Dendritic cell treated with granulocyte-macrophage colony-stimulating factor and Interleukin-4, amounts not matched to agents 40 ng/mL and 50 ng/mL, for 4 days (primary cell): ENCODE data around the gene NDUFS2.
A peak's percentile ranks its signal among the peaks of the same experiment; 100 is the strongest.

Experiments used
- H3K27ac Mint-ChIP-seq: one replicate; pipeline ENCODE4 v1.8.0; 2022; ENCODE audit warnings: mild to moderate bottlenecking, mixed read lengths
- H3K27me3 Mint-ChIP-seq: one replicate; pipeline ENCODE4 v1.8.0; 2022; ENCODE audit warnings: mild to moderate bottlenecking, mixed read lengths
- H3K36me3 Mint-ChIP-seq: one replicate; pipeline ENCODE4 v1.8.0; 2022; ENCODE audit warnings: low read depth, mixed read lengths
- H3K4me1 Mint-ChIP-seq: one replicate; pipeline ENCODE4 v1.8.0; 2022; ENCODE audit warnings: low read depth, mixed read lengths
- H3K4me3 Mint-ChIP-seq: one replicate; pipeline ENCODE4 v1.8.0; 2022; ENCODE audit warnings: mild to moderate bottlenecking, moderate library complexity, mixed read lengths
- H3K9me3 Mint-ChIP-seq: one replicate; pipeline ENCODE4 v1.8.0; 2022; ENCODE audit warnings: mixed read lengths
- intact Hi-C: fragments of 100-400 bp; cut with micrococcal nuclease; formaldehyde crosslinking; loops from one replicate; pipeline ENCODE4 v1.15.0; 2022

The NDUFS2 gene

GRCh38 chr1:161177936-161178244 lies 24.3 kb upstream of the NDUFS2 start:
- peaks cover 48% of the 10 kb centered on the region for H3K4me1 Mint-ChIP-seq
- peaks cover 40% of the 10 kb centered on the region for H3K36me3 Mint-ChIP-seq
- no peaks in the 10 kb centered on the region for H3K27me3 Mint-ChIP-seq
- peak overlapping the region; percentile 99 for H3K4me3 Mint-ChIP-seq
- intact Hi-C loops, result no loop called here
- peak overlapping the region; percentile 91 for H3K27ac Mint-ChIP-seq
- H3K9me3 Mint-ChIP-seq, result no peaks in the 10 kb centered on the region

GRCh38 chr1:161179698-161180097 lies 22.5 kb upstream of the NDUFS2 start:
- Mint-ChIP-seq H3K4me1 (peaks cover 58% of the 10 kb centered on the region), H3K9me3 (no peaks in the 10 kb centered on the region), H3K27ac (no peak overlapping the region), H3K36me3 (peaks cover 22% of the 10 kb centered on the region), H3K4me3 (no peak overlapping the region), H3K27me3 (no peaks in the 10 kb centered on the region)
- intact Hi-C loops, result no loop called here

GRCh38 chr1:161180639-161181038 lies 21.5 kb upstream of the NDUFS2 start:
- Mint-ChIP-seq H3K9me3 (no peaks in the 10 kb centered on the region), H3K36me3 (peaks cover 13% of the 10 kb centered on the region), H3K4me3 (no peak overlapping the region), H3K27me3 (no peaks in the 10 kb centered on the region), H3K27ac (no peak overlapping the region), H3K4me1 (peaks cover 63% of the 10 kb centered on the region)
- intact Hi-C loops, result no loop called here

GRCh38 chr1:161182214-161182613 lies 20.0 kb upstream of the NDUFS2 start:
- H3K9me3 Mint-ChIP-seq, result no peaks in the 10 kb centered on the region
- intact Hi-C loops, result no loop called here
- H3K4me1 Mint-ChIP-seq, result peaks cover 67% of the 10 kb centered on the region
- no peaks in the 10 kb centered on the region for H3K27me3 Mint-ChIP-seq
- peak overlapping the region; percentile 17 for H3K4me3 Mint-ChIP-seq
- H3K27ac Mint-ChIP-seq, result peak overlapping the region; percentile 58
- peaks cover 3% of the 10 kb centered on the region for H3K36me3 Mint-ChIP-seq

DNA sequence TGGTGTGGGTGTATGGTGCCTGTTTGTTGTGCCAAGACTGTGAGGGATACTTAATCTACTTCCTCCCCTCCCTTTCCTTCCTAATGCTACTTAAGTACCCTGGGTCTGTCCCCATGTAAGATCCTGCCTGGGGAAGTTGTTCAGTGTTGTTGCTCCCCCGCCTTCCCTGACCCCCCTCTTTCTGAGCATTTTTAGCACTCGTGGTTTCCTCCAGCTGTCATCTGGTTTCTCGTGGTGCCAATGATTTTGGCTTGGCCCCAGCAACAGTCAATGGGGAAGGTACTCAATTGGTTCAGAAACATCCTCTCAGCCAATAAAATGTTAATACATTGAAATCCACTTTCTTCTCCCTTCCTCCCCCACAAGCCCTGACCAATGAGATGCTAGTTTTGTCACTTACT lies 16.9 kb upstream of the NDUFS2 start:
- Mint-ChIP-seq H3K9me3 (no peaks in the 10 kb centered on the region), H3K36me3 (no peaks in the 10 kb centered on the region), H3K4me1 (peaks cover 78% of the 10 kb centered on the region), H3K4me3 (peak overlapping the region; percentile 10), H3K27ac (peak overlapping the region; percentile 92), H3K27me3 (no peaks in the 10 kb centered on the region)
- intact Hi-C loops, result no loop called here

GRCh38 chr1:161185732-161186311 lies 16.3 kb upstream of the NDUFS2 start:
- Mint-ChIP-seq H3K9me3 (no peaks in the 10 kb centered on the region), H3K4me1 (peaks cover 72% of the 10 kb centered on the region), H3K27me3 (no peaks in the 10 kb centered on the region), H3K4me3 (no peak overlapping the region), H3K36me3 (no peaks in the 10 kb centered on the region), H3K27ac (peak overlapping the region; percentile 92)
- intact Hi-C loops, result no loop called here

DNA sequence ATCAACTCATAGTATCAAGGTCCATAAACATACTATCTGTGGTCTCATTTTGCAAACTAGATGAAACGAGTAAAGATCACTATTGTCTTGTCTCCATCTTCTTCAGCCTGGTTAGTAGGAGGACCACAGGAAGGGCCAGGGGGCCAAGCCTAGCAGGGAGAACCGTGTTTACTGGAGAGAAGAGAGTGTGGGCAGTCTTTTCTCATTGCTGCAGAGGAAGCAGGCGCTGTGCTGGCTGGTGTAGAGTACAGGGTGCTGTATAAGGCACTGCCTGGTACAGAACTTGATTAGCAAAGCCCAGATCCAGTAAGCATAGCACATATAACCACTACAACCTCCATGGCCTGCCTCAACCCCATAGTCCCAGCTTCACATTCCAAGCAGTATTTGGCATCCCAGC lies 14.9 kb upstream of the NDUFS2 start:
- Mint-ChIP-seq H3K27me3 (no peaks in the 10 kb centered on the region), H3K27ac (peak overlapping the region; percentile 92), H3K36me3 (no peaks in the 10 kb centered on the region), H3K9me3 (no peaks in the 10 kb centered on the region), H3K4me1 (peaks cover 73% of the 10 kb centered on the region), H3K4me3 (no peak overlapping the region)
- intact Hi-C loops, result no loop called here

DNA sequence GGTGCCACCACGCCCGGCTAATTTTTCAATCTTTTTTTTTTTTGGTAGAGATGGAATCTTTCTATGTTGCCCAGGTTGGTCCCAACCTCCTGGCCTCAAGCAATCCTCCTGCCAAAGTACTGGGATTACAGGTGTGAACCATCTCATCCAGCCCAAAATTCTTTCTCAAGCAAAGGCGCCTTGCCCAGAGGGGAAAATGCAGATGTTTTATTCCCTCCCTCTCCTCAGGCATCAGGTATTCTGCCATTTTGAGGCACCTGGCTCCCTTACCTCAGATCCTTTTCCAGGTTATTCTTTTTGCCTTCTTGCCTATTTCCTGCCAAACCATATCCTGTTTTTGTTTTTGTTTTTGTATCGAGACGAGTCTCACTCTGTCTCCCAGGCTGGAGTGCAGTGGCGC lies 13.8 kb upstream of the NDUFS2 start:
- intact Hi-C loops, result no loop called here
- Mint-ChIP-seq H3K4me3 (no peak overlapping the region), H3K36me3 (no peaks in the 10 kb centered on the region), H3K9me3 (no peaks in the 10 kb centered on the region), H3K27ac (no peak overlapping the region), H3K27me3 (no peaks in the 10 kb centered on the region), H3K4me1 (peaks cover 74% of the 10 kb centered on the region)

- intact Hi-C loops, result no loop called here
- Mint-ChIP-seq H3K27ac (no peak overlapping the region), H3K4me1 (peaks cover 75% of the 10 kb centered on the region), H3K27me3 (no peaks in the 10 kb centered on the region), H3K4me3 (no peak overlapping the region), H3K36me3 (no peaks in the 10 kb centered on the region), H3K9me3 (no peaks in the 10 kb centered on the region)
These were observed 13.1 kb upstream of the NDUFS2 start for GRCh38 chr1:161189036-161189435.

DNA sequence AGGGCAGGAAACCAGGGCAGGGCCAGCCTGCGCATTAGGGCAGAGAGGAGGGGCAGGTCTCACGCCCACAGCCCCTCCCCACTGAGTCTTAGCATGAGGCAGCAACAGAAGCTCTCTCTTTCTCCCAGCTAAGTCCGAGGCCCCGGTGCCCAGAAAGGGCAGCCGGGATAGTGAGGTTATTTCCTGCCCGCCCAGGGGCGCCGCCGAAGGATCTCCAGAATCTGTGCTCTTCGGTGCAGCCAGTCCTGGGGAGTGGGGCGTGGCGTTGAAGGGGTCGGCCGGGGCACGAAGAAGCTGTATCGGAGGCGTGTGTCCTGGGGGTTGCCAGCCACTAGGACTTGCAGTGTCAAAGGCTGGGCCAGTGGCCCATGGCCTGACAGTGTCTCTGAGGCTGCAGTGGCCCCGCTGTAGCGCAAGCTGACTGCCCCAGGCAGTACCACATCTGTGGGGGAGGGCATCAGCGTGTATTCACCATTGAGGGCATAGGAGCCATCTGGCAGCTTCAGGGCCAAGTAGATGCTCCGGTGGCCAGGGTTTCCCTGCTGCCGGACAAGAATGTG lies 11.1 kb upstream of the NDUFS2 start:
- Mint-ChIP-seq H3K9me3 (no peaks in the 10 kb centered on the region), H3K36me3 (no peaks in the 10 kb centered on the region), H3K4me3 (no peak overlapping the region), H3K27me3 (no peaks in the 10 kb centered on the region), H3K27ac (peak overlapping the region; percentile 58), H3K4me1 (peaks cover 75% of the 10 kb centered on the region)
- intact Hi-C loops, result no loop called here

DNA sequence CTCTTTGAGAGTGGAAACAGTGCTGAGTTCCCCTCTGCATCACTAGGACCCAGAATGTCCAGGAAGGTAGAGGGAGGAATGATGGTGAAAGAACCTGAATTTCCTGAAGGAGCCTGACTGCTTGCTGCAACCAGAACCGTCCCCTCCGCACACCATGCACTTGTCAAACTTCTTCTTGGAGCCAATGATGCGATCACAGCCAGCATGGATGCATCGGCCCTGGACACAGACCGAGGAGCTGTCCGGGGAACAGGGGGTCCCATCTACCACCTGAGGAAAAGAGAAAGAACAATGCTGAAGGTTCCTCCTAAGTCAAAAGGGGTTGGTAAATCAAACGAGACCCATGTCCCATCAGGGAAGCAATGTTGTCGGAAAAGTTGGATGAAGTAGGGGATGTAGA lies 10.2 kb upstream of the NDUFS2 start:
- intact Hi-C loops, result loop anchor here (1.0 kb wide), 1 partner anchor 33 kb away; no protein-coding TSS in a partner anchor
- Mint-ChIP-seq H3K9me3 (no peaks in the 10 kb centered on the region), H3K27ac (peak overlapping the region; percentile 58), H3K4me1 (peaks cover 70% of the 10 kb centered on the region), H3K27me3 (no peaks in the 10 kb centered on the region), H3K4me3 (no peak overlapping the region), H3K36me3 (no peaks in the 10 kb centered on the region)

GRCh38 chr1:161192476-161193465 lies 9.4 kb upstream of the NDUFS2 start:
- intact Hi-C loops, result loop anchor here (1.0 kb wide), 1 partner anchor 33 kb away; no protein-coding TSS in a partner anchor
- Mint-ChIP-seq H3K36me3 (no peaks in the 10 kb centered on the region), H3K4me1 (peaks cover 70% of the 10 kb centered on the region), H3K9me3 (no peaks in the 10 kb centered on the region), H3K4me3 (no peak overlapping the region), H3K27me3 (peaks cover 2% of the 10 kb centered on the region), H3K27ac (peak overlapping the region; percentile 77)

- Mint-ChIP-seq H3K9me3 (no peaks in the 10 kb centered on the region), H3K27me3 (peaks cover 2% of the 10 kb centered on the region), H3K4me3 (no peak overlapping the region), H3K4me1 (peaks cover 72% of the 10 kb centered on the region), H3K36me3 (no peaks in the 10 kb centered on the region), H3K27ac (peak overlapping the region; percentile 77)
- intact Hi-C loops, result no loop called here
These were observed 8.5 kb upstream of the NDUFS2 start for GRCh38 chr1:161193561-161194235.

DNA sequence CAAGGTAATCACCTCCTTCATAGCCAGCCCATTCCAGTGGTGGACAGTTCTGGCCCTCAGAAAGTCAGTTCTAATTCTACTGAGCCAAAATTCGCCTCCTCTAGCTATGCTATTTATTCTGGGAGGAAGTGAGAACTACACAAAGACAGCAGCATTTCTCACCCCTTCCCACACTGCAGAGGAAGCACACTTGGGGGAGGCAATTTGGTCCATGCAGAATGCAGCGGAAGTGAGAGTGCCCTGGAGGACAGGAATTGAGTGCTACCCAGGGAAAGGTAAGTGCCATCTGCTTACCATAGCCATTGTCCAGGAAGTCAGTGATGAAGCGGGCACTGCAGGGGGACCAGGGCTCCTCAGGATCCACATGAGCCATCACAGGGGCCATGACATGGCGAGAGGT lies 7.0 kb upstream of the NDUFS2 start:
- Mint-ChIP-seq H3K27me3 (peaks cover 4% of the 10 kb centered on the region), H3K27ac (peak overlapping the region; percentile 55), H3K4me1 (peaks cover 86% of the 10 kb centered on the region), H3K9me3 (no peaks in the 10 kb centered on the region), H3K4me3 (no peak overlapping the region), H3K36me3 (no peaks in the 10 kb centered on the region)
- intact Hi-C loops, result no loop called here
